BE2C (cell line): ENCODE measurements around the gene INO80. TPM values are rescaled to one million over a fixed set of nuclear protein-coding genes. Genes with fewer than 3 reads are reported as not detected.
A peak's percentile ranks its signal among the peaks of the same experiment; 100 is the strongest.

ENCODE experiments used
- DNase-seq: peaks from one replicate; pipeline ENCODE4 v3.0.0-alpha.2; 2020
- H3K27me3 ChIP-seq: fragments of 250-450 bp; sonication (Bioruptor Pico); 2 replicates; pipeline ENCODE4 v1.5.1; 2020; ENCODE audit warnings: mild to moderate bottlenecking
- H3K36me3 ChIP-seq: fragments of 250-450 bp; sonication (Bioruptor Pico); 2 replicates; pipeline ENCODE4 v1.5.1; 2020; ENCODE audit warnings: mild to moderate bottlenecking
- H3K4me1 ChIP-seq: fragments of 250-450 bp; sonication (Bioruptor Pico); 2 replicates; pipeline ENCODE4 v1.5.1; 2020
- H3K4me3 ChIP-seq: 2 replicates; pipeline ENCODE4 v1.5.1; 2011; ENCODE audit warnings: low read depth, low read length
- H3K9me3 ChIP-seq: fragments of 250-450 bp; sonication (Bioruptor Pico); 2 replicates; pipeline ENCODE4 v1.5.1; 2020
- polyA plus RNA-seq: library from polyadenylated mRNA; unstranded; fragments of >200 nt; gene quantifications from one replicate; pipeline ENCODE4 v1.2.1, GENCODE V29; 2012; ENCODE audit warnings: low read depth, missing spikeins; ENCODE audit not compliant: insufficient read length, insufficient read depth
- TF ChIP-seq, protein P1 (sequence below): IDR thresholded peaks from 2 replicates; pipeline ENCODE4 v1.5.1; 2012; ENCODE audit warnings: mild to moderate bottlenecking, low read depth, low read length

The INO80 gene, protein sequence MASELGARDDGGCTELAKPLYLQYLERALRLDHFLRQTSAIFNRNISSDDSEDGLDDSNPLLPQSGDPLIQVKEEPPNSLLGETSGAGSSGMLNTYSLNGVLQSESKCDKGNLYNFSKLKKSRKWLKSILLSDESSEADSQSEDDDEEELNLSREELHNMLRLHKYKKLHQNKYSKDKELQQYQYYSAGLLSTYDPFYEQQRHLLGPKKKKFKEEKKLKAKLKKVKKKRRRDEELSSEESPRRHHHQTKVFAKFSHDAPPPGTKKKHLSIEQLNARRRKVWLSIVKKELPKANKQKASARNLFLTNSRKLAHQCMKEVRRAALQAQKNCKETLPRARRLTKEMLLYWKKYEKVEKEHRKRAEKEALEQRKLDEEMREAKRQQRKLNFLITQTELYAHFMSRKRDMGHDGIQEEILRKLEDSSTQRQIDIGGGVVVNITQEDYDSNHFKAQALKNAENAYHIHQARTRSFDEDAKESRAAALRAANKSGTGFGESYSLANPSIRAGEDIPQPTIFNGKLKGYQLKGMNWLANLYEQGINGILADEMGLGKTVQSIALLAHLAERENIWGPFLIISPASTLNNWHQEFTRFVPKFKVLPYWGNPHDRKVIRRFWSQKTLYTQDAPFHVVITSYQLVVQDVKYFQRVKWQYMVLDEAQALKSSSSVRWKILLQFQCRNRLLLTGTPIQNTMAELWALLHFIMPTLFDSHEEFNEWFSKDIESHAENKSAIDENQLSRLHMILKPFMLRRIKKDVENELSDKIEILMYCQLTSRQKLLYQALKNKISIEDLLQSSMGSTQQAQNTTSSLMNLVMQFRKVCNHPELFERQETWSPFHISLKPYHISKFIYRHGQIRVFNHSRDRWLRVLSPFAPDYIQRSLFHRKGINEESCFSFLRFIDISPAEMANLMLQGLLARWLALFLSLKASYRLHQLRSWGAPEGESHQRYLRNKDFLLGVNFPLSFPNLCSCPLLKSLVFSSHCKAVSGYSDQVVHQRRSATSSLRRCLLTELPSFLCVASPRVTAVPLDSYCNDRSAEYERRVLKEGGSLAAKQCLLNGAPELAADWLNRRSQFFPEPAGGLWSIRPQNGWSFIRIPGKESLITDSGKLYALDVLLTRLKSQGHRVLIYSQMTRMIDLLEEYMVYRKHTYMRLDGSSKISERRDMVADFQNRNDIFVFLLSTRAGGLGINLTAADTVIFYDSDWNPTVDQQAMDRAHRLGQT (N-terminal part only)
- polyA plus RNA-seq: 30.4 TPM

DNA sequence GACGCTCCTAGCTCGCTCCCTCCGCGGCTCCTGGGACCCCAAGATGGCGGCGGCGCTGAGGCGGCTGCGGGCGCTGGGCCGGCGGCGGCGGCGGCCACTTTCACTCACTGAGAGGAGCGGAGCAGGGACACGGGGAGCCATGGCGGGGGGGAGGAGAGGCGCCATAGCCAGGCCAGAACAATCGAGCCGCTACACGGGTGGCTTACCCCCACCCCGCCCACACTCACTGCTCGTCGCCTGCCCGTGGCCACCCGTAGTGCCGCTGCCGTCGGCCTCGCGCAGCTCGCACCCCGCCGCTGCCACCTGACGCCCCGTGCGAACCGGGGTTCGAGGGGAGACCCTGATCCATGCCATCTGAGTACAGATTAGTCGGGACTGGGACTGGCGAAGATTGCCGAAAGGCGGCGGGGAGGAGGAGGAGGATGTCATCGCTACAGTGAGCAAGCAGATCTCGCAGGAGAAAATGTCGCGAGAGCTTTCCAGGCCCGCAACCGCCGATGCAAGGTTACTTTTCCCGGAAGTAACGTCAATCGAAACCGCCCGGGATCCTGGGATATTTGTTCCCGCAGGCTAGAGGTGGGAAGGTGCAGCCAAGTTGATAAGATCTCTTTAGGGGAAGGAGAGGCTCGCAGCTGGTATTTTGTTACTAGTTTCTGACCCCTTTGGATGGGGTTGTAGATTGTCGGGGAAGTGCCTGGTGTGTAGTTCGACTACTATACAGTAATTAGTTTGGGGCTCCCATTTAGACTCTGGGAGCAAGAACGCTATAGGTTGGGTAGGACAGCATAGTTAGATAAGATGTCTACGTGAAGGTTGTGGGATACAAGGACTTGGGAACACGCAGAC is at the start of gene INO80:
TSS of gene INO80 (minus strand) at position 165 of the 846 bp plus-strand sequence. CDS start 19,970 bp downstream, outside the sequence.
- Histone ChIP-seq H3K36me3 (peaks cover 13% of the 10 kb centered on the region), H3K27me3 (no peaks in the 10 kb centered on the region), H3K4me1 (no peaks in the 10 kb centered on the region), H3K4me3 (peak within 1 kb of the TSS; percentile 98), H3K9me3 (no peaks in the 10 kb centered on the region)
- TF ChIP-seq, protein P1, sequence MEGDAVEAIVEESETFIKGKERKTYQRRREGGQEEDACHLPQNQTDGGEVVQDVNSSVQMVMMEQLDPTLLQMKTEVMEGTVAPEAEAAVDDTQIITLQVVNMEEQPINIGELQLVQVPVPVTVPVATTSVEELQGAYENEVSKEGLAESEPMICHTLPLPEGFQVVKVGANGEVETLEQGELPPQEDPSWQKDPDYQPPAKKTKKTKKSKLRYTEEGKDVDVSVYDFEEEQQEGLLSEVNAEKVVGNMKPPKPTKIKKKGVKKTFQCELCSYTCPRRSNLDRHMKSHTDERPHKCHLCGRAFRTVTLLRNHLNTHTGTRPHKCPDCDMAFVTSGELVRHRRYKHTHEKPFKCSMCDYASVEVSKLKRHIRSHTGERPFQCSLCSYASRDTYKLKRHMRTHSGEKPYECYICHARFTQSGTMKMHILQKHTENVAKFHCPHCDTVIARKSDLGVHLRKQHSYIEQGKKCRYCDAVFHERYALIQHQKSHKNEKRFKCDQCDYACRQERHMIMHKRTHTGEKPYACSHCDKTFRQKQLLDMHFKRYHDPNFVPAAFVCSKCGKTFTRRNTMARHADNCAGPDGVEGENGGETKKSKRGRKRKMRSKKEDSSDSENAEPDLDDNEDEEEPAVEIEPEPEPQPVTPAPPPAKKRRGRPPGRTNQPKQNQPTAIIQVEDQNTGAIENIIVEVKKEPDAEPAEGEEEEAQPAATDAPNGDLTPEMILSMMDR: no peak
- peak; percentile 99 for DNase-seq

DNA sequence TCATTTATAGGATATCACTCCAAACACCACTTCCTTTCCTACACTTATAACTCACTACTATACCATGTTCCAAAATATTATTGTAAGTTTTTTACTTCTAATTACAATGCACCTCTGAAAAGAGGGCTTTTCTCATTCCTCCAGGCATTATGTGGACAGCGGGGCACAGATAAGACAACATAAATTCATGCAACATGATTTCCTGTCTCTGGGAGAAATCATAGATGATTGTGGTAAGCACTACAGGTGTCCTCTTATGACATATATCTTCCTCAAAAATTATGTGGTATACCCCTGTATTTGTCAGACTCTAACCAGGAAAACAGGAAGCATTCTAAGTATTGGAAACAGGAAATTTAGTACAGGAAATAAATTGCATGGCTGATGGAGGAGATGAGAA is 45.7 kb upstream of the INO80 start:
- Histone ChIP-seq H3K4me1 (no peaks in the 10 kb centered on the region), H3K36me3 (no peaks in the 10 kb centered on the region), H3K9me3 (no peaks in the 10 kb centered on the region), H3K4me3 (no peak overlapping the region), H3K27me3 (no peaks in the 10 kb centered on the region)
- TF ChIP-seq, protein P1: no peak
- DNase-seq: no peak

DNA sequence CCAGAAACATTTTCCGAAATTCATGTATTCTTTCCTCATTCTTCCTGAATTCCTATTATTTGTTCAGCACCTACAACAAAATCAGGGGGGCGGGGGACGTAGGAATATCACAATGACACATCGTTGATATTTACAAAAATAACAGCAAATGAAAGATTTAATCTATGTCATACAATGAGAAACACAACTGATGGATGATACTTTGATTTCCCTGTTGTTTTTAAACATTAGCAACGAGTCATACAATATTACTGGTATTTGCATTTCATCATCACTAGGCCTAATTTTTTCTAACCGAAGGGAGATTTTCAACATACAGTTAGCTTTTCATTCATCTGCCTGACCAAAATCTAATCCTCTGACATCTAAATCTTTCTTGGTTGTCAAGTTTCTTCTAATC is 45.3 kb upstream of the INO80 start:
- H3K27me3 ChIP-seq: no peaks in the 10 kb centered on the region
- H3K4me3 ChIP-seq: no peak overlapping the region
- H3K9me3 ChIP-seq: no peaks in the 10 kb centered on the region
- no peaks in the 10 kb centered on the region for H3K4me1 ChIP-seq
- no peak for DNase-seq
- no peaks in the 10 kb centered on the region for H3K36me3 ChIP-seq
- TF ChIP-seq, protein P1: no peak

DNA sequence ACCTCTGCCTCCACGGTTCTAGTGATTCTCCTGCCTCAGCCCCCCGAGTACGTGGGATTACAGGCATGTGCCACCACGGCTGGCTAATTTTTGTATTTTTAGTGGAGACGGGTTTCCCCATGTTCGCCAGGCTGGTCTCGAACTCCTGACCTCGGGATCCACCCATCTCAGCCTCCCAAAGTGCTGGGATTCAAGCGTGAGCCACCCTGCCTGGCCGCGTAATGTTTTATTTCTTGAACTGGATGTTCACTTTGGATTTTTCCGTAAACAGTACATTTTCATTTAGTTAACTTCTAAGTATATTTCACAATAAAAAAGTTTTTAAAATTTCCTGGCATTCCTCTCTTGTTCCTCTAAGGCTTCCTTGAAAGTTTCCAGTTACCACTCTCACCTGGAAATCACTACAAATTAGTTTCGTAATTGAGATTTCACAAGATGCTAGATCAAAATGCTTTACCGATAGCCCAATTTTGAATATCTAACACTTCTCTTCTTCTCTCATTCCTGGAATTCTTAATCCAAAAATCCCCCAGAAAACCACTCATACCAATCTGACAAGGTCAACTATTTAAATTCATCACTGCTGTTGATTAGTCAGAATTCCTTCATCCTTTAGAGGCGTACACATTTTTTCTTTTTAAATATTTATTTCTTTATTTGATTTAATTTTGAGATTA is 44.7 kb upstream of the INO80 start:
- no peaks in the 10 kb centered on the region for H3K36me3 ChIP-seq
- DNase-seq: no peak
- TF ChIP-seq, protein P1: no peak
- no peaks in the 10 kb centered on the region for H3K4me1 ChIP-seq
- H3K27me3 ChIP-seq: no peaks in the 10 kb centered on the region
- no peak overlapping the region for H3K4me3 ChIP-seq
- no peaks in the 10 kb centered on the region for H3K9me3 ChIP-seq

DNA sequence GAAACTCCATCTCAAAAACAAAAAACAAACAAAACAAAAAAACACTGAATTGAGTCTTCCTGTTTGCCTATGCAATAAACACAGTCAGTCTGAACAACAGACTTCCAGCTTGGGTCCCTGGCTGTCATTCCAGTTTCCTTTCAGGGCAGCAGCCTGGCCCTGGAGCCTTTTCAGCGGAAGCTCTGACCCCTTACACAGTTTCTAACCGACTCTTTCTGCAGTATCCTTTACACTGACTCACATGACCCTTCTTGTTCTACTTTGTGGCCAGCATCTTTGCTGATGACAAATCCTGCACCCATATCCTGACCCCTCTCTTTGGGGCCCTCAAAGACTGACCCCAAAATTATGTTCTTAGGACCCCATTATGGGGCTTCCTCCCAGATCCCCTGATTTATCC is 38.3 kb upstream of the INO80 start:
- no peak for DNase-seq
- Histone ChIP-seq H3K27me3 (no peaks in the 10 kb centered on the region), H3K9me3 (no peaks in the 10 kb centered on the region), H3K4me1 (no peaks in the 10 kb centered on the region), H3K36me3 (no peaks in the 10 kb centered on the region), H3K4me3 (no peak overlapping the region)
- TF ChIP-seq, protein P1: no peak
